Mucosa of descending colon (tissue), 3 donors: ENCODE measurements around the gene SMARCC2. TPM values are rescaled to one million over a fixed set of nuclear protein-coding genes. Genes with fewer than 3 reads are reported as not detected.

ENCODE experiments used
- ATAC-seq: fragments of 200-7000 bp; cut with Tn5 transposase; one replicate; pipeline ENCODE4 v1.9.1; 2020; ENCODE audit warnings: mild to moderate bottlenecking, moderate library complexity
- DNase-seq, 3 donors: peaks; one replicate each; pipeline ENCODE4 v3.0.0-alpha.2; 2020
- H3K36me3 ChIP-seq: fragments of 200-600 bp; one replicate; pipeline ENCODE4 v1.8.0; 2021; ENCODE audit warnings: low read depth, mild to moderate bottlenecking
- H3K4me1 ChIP-seq: fragments of 200-600 bp; one replicate; pipeline ENCODE4 v1.8.0; 2021; ENCODE audit warnings: low read depth, mild to moderate bottlenecking
- H3K4me3 ChIP-seq: fragments of 200-600 bp; one replicate; pipeline ENCODE4 v1.8.0; 2021; ENCODE audit warnings: mild to moderate bottlenecking
- H3K9me3 ChIP-seq: fragments of 200-600 bp; one replicate; pipeline ENCODE4 v1.8.0; 2021; ENCODE audit warnings: mild to moderate bottlenecking
- CTCF ChIP-seq: fragments of 200-600 bp; IDR thresholded peaks from one replicate; pipeline ENCODE4 v1.8.0; 2022; ENCODE audit warnings: antibody characterized with exemption, mild to moderate bottlenecking
- intact Hi-C, 2 donors: fragments of 100-400 bp; cut with DNase I in 1 of 2; cut with micrococcal nuclease in 1 of 2; formaldehyde crosslinking; loops; one replicate each; pipeline versions ENCODE4 v1.11.0 to v1.11.1; 2022; cut with DNase I, micrococcal nuclease
- total RNA-seq, 3 donors: library from RNA; stranded (reverse); fragmentation: NEBNext Ultra II Directional in 2 of 3; extraction: Animal tissue kit (Norgen Biotek cat#: 25700) in 2 of 3; gene quantifications; one replicate each; pipeline versions ENCODE4 v1.2.1 to v1.2.4, GENCODE V29; 2021 to 2023
- donor health status: DM: no; HTN: no; CAD: no; lungs with moderate emphysema.
- donor health status: DM: no; HTN: no; CAD: no.
- donor health status: DM: no; HTN: yes; CAD: no.

Gene SMARCC2
- total RNA-seq, 3 donors from 2014 or later, result 91.7 to 163 (median 116) TPM

- H3K4me3 ChIP-seq, result no peak overlapping the region
- no peak for ATAC-seq
- peak in 1 of 3 donors; percentile 46 for DNase-seq
- no peaks in the 10 kb centered on the region for H3K9me3 ChIP-seq
- H3K4me1 ChIP-seq, result peaks cover 16% of the 10 kb centered on the region
- no peak for TF ChIP-seq CTCF
- intact Hi-C loops, result no loop called here
- H3K36me3 ChIP-seq, result no peaks in the 10 kb centered on the region
These were observed 36.3 kb downstream of the SMARCC2 start for GRCh38 chr12:56152756-56153677.

GRCh38 chr12:56152132-56152755 is 37.0 kb downstream of the SMARCC2 start, which contains the start of gene MYL6B:
Gene MYL6B (plus strand): TSS chr12:56152587. CDS start chr12:56153919, 1,332 bp downstream.
- Histone ChIP-seq H3K4me1 (peaks cover 17% of the 10 kb centered on the region), H3K36me3 (no peaks in the 10 kb centered on the region), H3K4me3 (peak within 1 kb of the TSS; percentile 29), H3K9me3 (no peaks in the 10 kb centered on the region)
- no peak for TF ChIP-seq CTCF
- ATAC-seq (peak; percentile 96), DNase-seq (peak; percentile 95 to 97 (median 96))
- intact Hi-C loops, result no loop called here

GRCh38 chr12:56151672-56152131 is 37.6 kb downstream of the SMARCC2 start:
- ATAC-seq (peak; percentile 74), DNase-seq (peak; percentile 83)
- TF ChIP-seq CTCF, result peak; percentile 45
- H3K4me3 ChIP-seq, result peak overlapping the region; percentile 29
- intact Hi-C loops, result no loop called here
- H3K4me1 ChIP-seq, result peaks cover 19% of the 10 kb centered on the region
- no peaks in the 10 kb centered on the region for H3K9me3 ChIP-seq
- no peaks in the 10 kb centered on the region for H3K36me3 ChIP-seq

DNA sequence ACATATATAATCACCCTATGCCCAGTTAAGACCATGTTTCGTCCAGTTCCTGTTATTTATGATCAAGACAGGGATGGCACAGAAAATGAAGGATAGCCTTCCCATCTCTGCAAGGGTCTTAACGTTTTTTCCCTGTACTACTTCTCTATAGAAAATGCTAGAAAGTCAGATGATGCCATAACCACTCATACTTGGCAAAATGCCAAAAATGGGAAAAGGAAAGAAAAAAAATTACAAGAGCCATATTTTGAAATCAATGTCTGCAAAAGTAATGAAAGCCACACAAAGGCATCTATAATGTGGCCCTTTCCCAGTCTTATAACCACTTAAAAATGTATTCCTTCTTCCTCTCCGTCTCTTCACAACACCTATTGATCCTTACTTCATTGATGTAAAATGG is 38.7 kb downstream of the SMARCC2 start:
- DNase-seq (no peak), ATAC-seq (no peak)
- intact Hi-C loops, result no loop called here
- no peaks in the 10 kb centered on the region for H3K9me3 ChIP-seq
- no peak overlapping the region for H3K4me3 ChIP-seq
- no peaks in the 10 kb centered on the region for H3K36me3 ChIP-seq
- TF ChIP-seq CTCF, result no peak
- H3K4me1 ChIP-seq, result peaks cover 25% of the 10 kb centered on the region

DNA sequence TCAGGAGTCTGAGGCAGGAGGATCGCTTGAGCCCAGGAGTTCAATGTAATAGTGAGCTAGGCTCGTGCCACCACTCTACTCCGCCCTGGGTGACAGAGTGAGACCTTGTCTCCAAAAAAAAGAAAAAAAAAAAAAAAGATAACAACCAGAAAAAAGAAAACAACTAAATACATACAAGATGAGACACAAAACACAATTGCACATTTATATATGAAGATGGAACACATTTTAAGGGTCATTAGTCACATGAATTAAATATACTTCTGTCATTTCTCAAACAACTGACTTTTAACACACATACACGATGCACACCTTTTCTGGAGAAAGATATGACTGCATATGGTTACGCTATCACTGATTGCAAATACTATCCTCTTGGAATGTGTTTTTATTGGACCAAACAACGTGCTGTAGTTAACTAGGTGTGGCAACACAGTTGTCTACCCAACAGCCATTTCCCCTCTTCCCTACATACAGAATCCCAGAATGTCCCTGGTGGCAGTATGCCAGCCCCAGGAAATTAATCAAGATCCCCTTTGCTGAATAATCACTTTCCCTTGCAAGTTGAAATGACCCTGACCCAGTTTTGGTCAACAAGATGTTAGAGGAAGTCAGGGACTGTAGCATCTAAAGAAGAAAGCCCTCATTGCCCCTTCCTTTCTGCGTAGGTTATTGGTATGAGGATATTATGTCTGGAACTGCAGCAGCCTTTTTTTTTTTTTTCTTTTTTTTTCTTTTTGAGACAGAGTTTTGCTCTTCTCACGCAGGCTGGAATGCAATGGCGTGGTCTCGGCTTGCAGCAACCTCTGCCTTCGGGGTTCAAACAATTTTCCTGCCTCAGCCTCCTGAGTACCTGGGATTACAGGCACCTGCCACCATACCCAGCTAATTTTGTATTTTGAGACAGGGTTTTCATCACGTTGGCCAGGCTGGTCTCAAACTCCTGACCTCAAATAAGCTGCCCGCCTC is 42.5 kb downstream of the SMARCC2 start:
- no peak overlapping the region for H3K4me3 ChIP-seq
- no peaks in the 10 kb centered on the region for H3K9me3 ChIP-seq
- peaks cover 18% of the 10 kb centered on the region for H3K4me1 ChIP-seq
- DNase-seq, result peak in 2 of 3 donors; percentile 39 to 71
- TF ChIP-seq CTCF, result no peak
- ATAC-seq, result peak; percentile 87
- no peaks in the 10 kb centered on the region for H3K36me3 ChIP-seq
- intact Hi-C loops, result no loop called here
